GM23338 (cell line): ENCODE results near the gene GARIN1A. TPM values are rescaled to one million over a fixed set of nuclear protein-coding genes. Genes with fewer than 3 reads are reported as not detected.
A peak's percentile ranks its signal among the peaks of the same experiment; 100 is the strongest.

Source experiments
- ATAC-seq: fragments of 200-7000 bp; cut with Tn5 transposase; 3 replicates; pipeline ENCODE4 v1.9.1; 2020
- DNase-seq: peaks from one replicate; pipeline ENCODE4 v3.0.0-alpha.2; 2015; ENCODE audit warnings: low spot score
- H2AFZ ChIP-seq: fragments of 200-600 bp; sonication (generic); 2 replicates; pipeline ENCODE4 v1.8.0; 2016; ENCODE audit warnings: antibody characterized with exemption, mild to moderate bottlenecking, moderate library complexity
- H3F3A ChIP-seq: fragments of 200-600 bp; sonication (generic); replicated peaks from 2 replicates; pipeline ENCODE4 v1.8.0; 2017; ENCODE audit warnings: antibody characterized with exemption, mixed run types, low read depth
- H3K27ac ChIP-seq: fragments of 200-600 bp; sonication (generic); 2 replicates; pipeline ENCODE4 v1.6.1; 2016; ENCODE audit warnings: low read depth
- H3K27me3 ChIP-seq: fragments of 200-600 bp; sonication (generic); 2 replicates; pipeline ENCODE4 v1.8.0; 2016; ENCODE audit warnings: mild to moderate bottlenecking, mixed run types, moderate library complexity; ENCODE audit not compliant: insufficient read depth
- H3K36me3 ChIP-seq: fragments of 200-600 bp; sonication (generic); 2 replicates; pipeline ENCODE4 v1.8.0; 2016; ENCODE audit warnings: mild to moderate bottlenecking; ENCODE audit not compliant: insufficient read depth
- H3K4me1 ChIP-seq: fragments of 200-600 bp; sonication (generic); 2 replicates; pipeline ENCODE4 v1.8.0; 2016; ENCODE audit warnings: mild to moderate bottlenecking, moderate library complexity; ENCODE audit not compliant: insufficient read depth
- H3K4me2 ChIP-seq: fragments of 200-600 bp; sonication (generic); 2 replicates; pipeline ENCODE4 v1.7.1; 2017; ENCODE audit warnings: mixed run types
- H3K4me3 ChIP-seq: fragments of 200-600 bp; sonication (generic); 2 replicates; pipeline ENCODE4 v1.6.1; 2016; ENCODE audit warnings: mixed run types
- H3K79me2 ChIP-seq: fragments of 200-600 bp; sonication (generic); replicated peaks from 2 replicates; pipeline ENCODE4 v1.8.0; 2017; ENCODE audit warnings: mild to moderate bottlenecking; ENCODE audit not compliant: insufficient read depth
- H3K9me2 ChIP-seq: fragments of 200-600 bp; sonication (generic); 2 replicates; pipeline ENCODE4 v1.8.0; 2017; ENCODE audit not compliant: insufficient read depth
- H4K20me1 ChIP-seq: fragments of 200-600 bp; sonication (generic); replicated peaks from 2 replicates; pipeline ENCODE4 v1.8.0; 2017; ENCODE audit warnings: mild to moderate bottlenecking; ENCODE audit not compliant: insufficient read depth
- H3K27ac Mint-ChIP-seq: 2 replicates; pipeline ENCODE4 v1.8.0; 2020; ENCODE audit warnings: inconsistent platforms, mild to moderate bottlenecking, moderate library complexity, mixed read lengths
- H3K27me3 Mint-ChIP-seq: 3 replicates; pipeline ENCODE4 v1.8.0; 2022; ENCODE audit warnings: low read depth, mild to moderate bottlenecking, moderate library complexity, mixed read lengths, inconsistent platforms; ENCODE audit not compliant: insufficient read depth, poor library complexity
- H3K36me3 Mint-ChIP-seq: 3 replicates; pipeline ENCODE4 v1.8.0; 2021; ENCODE audit warnings: low read depth, mild to moderate bottlenecking, inconsistent platforms, moderate library complexity, mixed read lengths
- H3K4me1 Mint-ChIP-seq: 3 replicates; pipeline ENCODE4 v1.8.0; 2020; ENCODE audit warnings: mild to moderate bottlenecking, inconsistent platforms, mixed read lengths
- H3K4me3 Mint-ChIP-seq: 3 replicates; pipeline ENCODE4 v1.8.0; 2021; ENCODE audit warnings: moderate library complexity, mild to moderate bottlenecking, inconsistent platforms, mixed read lengths
- H3K9me3 Mint-ChIP-seq: 3 replicates; pipeline ENCODE4 v1.8.0; 2020; ENCODE audit warnings: moderate library complexity, mild to moderate bottlenecking, inconsistent platforms, mixed read lengths
- CREB1 ChIP-seq: fragments of 250-450 bp; sonication (Bioruptor Pico); IDR thresholded peaks from 2 replicates; pipeline ENCODE4 v1.5.0; 2020; ENCODE audit warnings: low read depth, mild to moderate bottlenecking, moderate library complexity
- CTCF ChIP-seq, 2 experiments: fragments of 200-600 bp in 1 of 2; sonication (generic) in 1 of 2; conservative IDR thresholded peaks; 2 replicates each; pipeline versions ENCODE4 v1.5.1 to v1.6.1; 2016 to 2017; ENCODE audit warnings: antibody characterized with exemption in 2 of 2, low read depth in 2 of 2, mild to moderate bottlenecking in 2 of 2, moderate library complexity in 1 of 2
- EZH2 ChIP-seq: fragments of 200-600 bp; sonication (generic); IDR thresholded peaks from one replicate; pipeline ENCODE4 v1.8.0; 2017; ENCODE audit warnings: antibody characterized with exemption, mild to moderate bottlenecking, low read depth; ENCODE audit not compliant: unreplicated experiment
- EZH2phosphoT487 ChIP-seq: fragments of 200-600 bp; sonication (generic); IDR thresholded peaks from one replicate; pipeline ENCODE4 v1.8.1; 2018; ENCODE audit warnings: antibody characterized with exemption; ENCODE audit not compliant: unreplicated experiment
- JUNB ChIP-seq: IDR thresholded peaks from one replicate; pipeline ENCODE4 v1.6.1; 2016; ENCODE audit warnings: antibody characterized with exemption; ENCODE audit not compliant: unreplicated experiment
- NANOG ChIP-seq: IDR thresholded peaks from 2 replicates; pipeline ENCODE4 v1.6.1; 2016; ENCODE audit warnings: antibody characterized with exemption, borderline replicate concordance
- POLR2AphosphoS5 ChIP-seq: IDR thresholded peaks from 2 replicates; pipeline ENCODE4 v1.6.1; 2016; ENCODE audit warnings: antibody characterized with exemption, low read depth
- REST ChIP-seq: IDR thresholded peaks from one replicate; pipeline ENCODE4 v1.6.1; 2018; ENCODE audit warnings: antibody characterized with exemption; ENCODE audit not compliant: unreplicated experiment
- ZNF114 ChIP-seq: fragments of 250-450 bp; sonication (Bioruptor Pico); IDR thresholded peaks from 2 replicates; pipeline ENCODE4 v1.5.0; 2020; ENCODE audit warnings: mild to moderate bottlenecking, moderate library complexity
- ZNF331 ChIP-seq: fragments of 250-450 bp; sonication (Bioruptor Pico); IDR thresholded peaks from 2 replicates; pipeline ENCODE4 v1.5.0; 2020; ENCODE audit warnings: low read depth, mild to moderate bottlenecking, moderate library complexity
- polyA plus RNA-seq: library from polyadenylated mRNA; unstranded; fragments of >200 nt; fragmentation: Nextera tagmentation; extraction: Ambion mirVana; gene quantifications from 2 replicates; pipeline ENCODE4 v1.2.1, GENCODE V29; 2016
- total RNA-seq: library from RNA; depleted of rRNA; stranded (reverse); fragments of >200 nt; shearing (Covaris generic); gene quantifications from 2 replicates; pipeline ENCODE4 v1.2.3, GENCODE V29; 2014
- TF ChIP-seq, protein P1 (sequence below): IDR thresholded peaks from 2 replicates; pipeline ENCODE4 v1.6.1; 2016; ENCODE audit warnings: antibody characterized with exemption

GARIN1A gene
- total and polyA plus RNA-seq, 2 experiments from 2014 or later, result 0.10 TPM; not detected in 1

DNA sequence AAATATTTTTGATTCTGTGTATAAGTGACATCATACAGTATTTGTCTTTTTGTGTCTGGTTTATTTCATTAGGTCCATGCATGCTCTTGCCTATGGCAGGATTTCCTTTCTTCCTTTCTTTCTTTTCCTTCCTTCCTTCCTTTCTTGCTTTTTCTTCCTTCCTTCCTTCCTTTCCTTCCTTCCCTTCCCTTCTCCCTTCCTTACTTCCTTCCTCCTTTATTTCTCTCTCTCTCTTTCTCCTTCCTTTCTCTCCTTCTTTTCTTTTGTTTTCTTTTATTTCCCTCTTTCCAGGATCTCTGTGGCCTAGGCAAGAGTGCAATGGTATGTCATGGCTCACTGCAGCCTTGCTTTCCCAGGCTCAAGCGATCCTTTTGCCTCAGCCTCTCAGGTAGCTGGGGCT, 35.7 kb downstream of the GARIN1A start:
- no peaks in the 10 kb centered on the region for H3K79me2 ChIP-seq
- H3F3A ChIP-seq, result no peaks in the 10 kb centered on the region
- no peak for ATAC-seq
- H4K20me1 ChIP-seq, result no peaks in the 10 kb centered on the region
- TF ChIP-seq JUNB (no peak), NANOG (no peak)
- peaks cover 11% of the 10 kb centered on the region; the same call in 1 of the 2 replicates for H3K4me1 ChIP-seq
- H3K36me3 ChIP-seq, result no peaks in the 10 kb centered on the region
- no peak overlapping the region for H3K27ac Mint-ChIP-seq
- H2AFZ ChIP-seq, result peak overlapping the region; percentile 38; the same call in 1 of the 2 replicates
- no peak overlapping the region for H3K4me2 ChIP-seq
- no peaks in the 10 kb centered on the region for H3K9me3 Mint-ChIP-seq
- peaks cover 9% of the 10 kb centered on the region for H3K4me1 Mint-ChIP-seq
- H3K9me2 ChIP-seq, result no peaks in the 10 kb centered on the region
- no peak overlapping the region for H3K27ac ChIP-seq
- H3K4me3 Mint-ChIP-seq, result no peak overlapping the region
- no peaks in the 10 kb centered on the region for H3K36me3 Mint-ChIP-seq
- no peaks in the 10 kb centered on the region for H3K27me3 Mint-ChIP-seq
- no peak overlapping the region for H3K4me3 ChIP-seq
- DNase-seq, result no peak
- no peaks in the 10 kb centered on the region for H3K27me3 ChIP-seq

DNA sequence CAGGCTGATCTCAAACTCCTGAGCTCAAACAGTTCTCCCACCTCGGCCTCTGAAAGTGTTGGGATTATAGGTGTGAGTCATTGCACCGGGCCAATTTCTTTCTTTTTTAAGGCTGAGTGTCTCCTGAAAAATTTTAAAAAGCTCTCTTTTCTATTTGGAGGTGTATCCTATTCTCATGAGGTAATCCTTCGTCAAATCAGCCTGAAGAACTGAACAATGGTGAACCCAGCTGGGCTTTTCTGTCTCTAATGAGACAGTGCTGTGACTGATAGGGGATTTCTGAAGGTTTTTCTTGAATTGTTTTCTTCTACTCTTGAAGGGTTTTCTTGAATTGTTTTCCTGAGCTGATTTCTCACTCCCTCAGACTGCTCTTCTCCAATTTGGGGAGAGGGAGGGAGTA, 36.1 kb downstream of the GARIN1A start:
- Histone ChIP-seq H3K4me2 (peak overlapping the region; percentile 29; the same call in 1 of the 2 replicates), H3K27me3 (no peaks in the 10 kb centered on the region), H3K9me2 (no peaks in the 10 kb centered on the region), H3K4me1 (peaks cover 11% of the 10 kb centered on the region; the same call in 1 of the 2 replicates), H2AFZ (peak overlapping the region; percentile 38; the same call in 1 of the 2 replicates), H3K79me2 (no peaks in the 10 kb centered on the region), H3K36me3 (no peaks in the 10 kb centered on the region), H3K27ac (peak overlapping the region; percentile 51), H4K20me1 (no peaks in the 10 kb centered on the region), H3K4me3 (no peak overlapping the region), H3F3A (no peaks in the 10 kb centered on the region)
- Mint-ChIP-seq H3K36me3 (no peaks in the 10 kb centered on the region), H3K4me3 (no peak overlapping the region), H3K27ac (no peak overlapping the region), H3K9me3 (no peaks in the 10 kb centered on the region), H3K27me3 (no peaks in the 10 kb centered on the region), H3K4me1 (peaks cover 9% of the 10 kb centered on the region)
- ATAC-seq, result peak; percentile 77
- DNase-seq, result peak; percentile 24
- TF ChIP-seq, protein P1, sequence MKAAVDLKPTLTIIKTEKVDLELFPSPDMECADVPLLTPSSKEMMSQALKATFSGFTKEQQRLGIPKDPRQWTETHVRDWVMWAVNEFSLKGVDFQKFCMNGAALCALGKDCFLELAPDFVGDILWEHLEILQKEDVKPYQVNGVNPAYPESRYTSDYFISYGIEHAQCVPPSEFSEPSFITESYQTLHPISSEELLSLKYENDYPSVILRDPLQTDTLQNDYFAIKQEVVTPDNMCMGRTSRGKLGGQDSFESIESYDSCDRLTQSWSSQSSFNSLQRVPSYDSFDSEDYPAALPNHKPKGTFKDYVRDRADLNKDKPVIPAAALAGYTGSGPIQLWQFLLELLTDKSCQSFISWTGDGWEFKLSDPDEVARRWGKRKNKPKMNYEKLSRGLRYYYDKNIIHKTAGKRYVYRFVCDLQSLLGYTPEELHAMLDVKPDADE, result no peak
- TF ChIP-seq POLR2AphosphoS5 (no peak), EZH2 (no peak), JUNB (no peak), ZNF114 (CRISPR knock-in tag) (no peak), CTCF (conservative IDR thresholded peaks at IDR 0.05; ENCODE audit: low read depth in 2 of 2) (no peak), ZNF331 (CRISPR knock-in tag) (no peak), EZH2phosphoT487 (no peak), REST (no peak), CREB1 (CRISPR knock-in tag) (no peak)
